ENCODE results near the gene UNKL.

DNA sequence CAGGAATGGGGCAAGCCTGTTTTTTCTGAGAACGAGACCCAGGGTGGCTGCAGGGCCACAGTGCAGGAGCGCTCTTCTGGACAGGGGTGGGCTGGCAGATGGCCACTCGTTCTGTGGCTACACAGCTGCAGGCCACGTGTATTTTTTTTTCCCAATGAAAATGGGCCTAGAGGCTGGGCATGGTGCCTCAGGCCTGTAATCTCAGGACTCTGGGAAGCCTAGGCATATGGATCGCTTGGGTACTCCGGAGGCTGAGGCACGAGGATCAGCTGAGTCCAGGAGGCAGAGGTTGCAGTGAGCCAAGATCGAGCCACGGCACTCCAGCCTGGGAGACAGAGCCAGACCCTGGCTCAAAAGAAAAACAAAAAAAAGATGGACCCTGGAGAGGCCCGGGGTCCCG, 6.8 kb downstream of the UNKL start:
- TF ChIP-seq, protein P1, sequence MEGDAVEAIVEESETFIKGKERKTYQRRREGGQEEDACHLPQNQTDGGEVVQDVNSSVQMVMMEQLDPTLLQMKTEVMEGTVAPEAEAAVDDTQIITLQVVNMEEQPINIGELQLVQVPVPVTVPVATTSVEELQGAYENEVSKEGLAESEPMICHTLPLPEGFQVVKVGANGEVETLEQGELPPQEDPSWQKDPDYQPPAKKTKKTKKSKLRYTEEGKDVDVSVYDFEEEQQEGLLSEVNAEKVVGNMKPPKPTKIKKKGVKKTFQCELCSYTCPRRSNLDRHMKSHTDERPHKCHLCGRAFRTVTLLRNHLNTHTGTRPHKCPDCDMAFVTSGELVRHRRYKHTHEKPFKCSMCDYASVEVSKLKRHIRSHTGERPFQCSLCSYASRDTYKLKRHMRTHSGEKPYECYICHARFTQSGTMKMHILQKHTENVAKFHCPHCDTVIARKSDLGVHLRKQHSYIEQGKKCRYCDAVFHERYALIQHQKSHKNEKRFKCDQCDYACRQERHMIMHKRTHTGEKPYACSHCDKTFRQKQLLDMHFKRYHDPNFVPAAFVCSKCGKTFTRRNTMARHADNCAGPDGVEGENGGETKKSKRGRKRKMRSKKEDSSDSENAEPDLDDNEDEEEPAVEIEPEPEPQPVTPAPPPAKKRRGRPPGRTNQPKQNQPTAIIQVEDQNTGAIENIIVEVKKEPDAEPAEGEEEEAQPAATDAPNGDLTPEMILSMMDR (IDR thresholded peaks at IDR 0.05 in 4 of 5, conservative IDR thresholded peaks at IDR 0.05 in 1 of 5) = no peak
- TF ChIP-seq POLR2A (IDR thresholded peaks at IDR 0.05) = no peak
